ENCODE results near the gene ANKRD13C.

GRCh38 chr1:70264839-70265238, 89.7 kb downstream of the ANKRD13C start:
- TF ChIP-seq, protein P1, sequence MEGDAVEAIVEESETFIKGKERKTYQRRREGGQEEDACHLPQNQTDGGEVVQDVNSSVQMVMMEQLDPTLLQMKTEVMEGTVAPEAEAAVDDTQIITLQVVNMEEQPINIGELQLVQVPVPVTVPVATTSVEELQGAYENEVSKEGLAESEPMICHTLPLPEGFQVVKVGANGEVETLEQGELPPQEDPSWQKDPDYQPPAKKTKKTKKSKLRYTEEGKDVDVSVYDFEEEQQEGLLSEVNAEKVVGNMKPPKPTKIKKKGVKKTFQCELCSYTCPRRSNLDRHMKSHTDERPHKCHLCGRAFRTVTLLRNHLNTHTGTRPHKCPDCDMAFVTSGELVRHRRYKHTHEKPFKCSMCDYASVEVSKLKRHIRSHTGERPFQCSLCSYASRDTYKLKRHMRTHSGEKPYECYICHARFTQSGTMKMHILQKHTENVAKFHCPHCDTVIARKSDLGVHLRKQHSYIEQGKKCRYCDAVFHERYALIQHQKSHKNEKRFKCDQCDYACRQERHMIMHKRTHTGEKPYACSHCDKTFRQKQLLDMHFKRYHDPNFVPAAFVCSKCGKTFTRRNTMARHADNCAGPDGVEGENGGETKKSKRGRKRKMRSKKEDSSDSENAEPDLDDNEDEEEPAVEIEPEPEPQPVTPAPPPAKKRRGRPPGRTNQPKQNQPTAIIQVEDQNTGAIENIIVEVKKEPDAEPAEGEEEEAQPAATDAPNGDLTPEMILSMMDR (conservative IDR thresholded peaks at IDR 0.05) = no peak
- no peak for TF ChIP-seq ZFX (IDR thresholded peaks at IDR 0.05)

All from C4-2B (cell line).